ENCODE data around the gene PSME1. TPM values are rescaled to one million over a fixed set of nuclear protein-coding genes. Genes with fewer than 3 reads are reported as not detected.
A peak's percentile ranks its signal among the peaks of the same experiment; 100 is the strongest.

The PSME1 gene
- total and polyA plus RNA-seq, 10 of the 15 experiments (the other 5 are each of a cell fraction or from before 2014, with no cell fraction given) = 250 to 1,378 (median 412) TPM

GRCh38 chr14:24187539-24187915 is 51.5 kb downstream of the PSME1 start:
- DNase-seq (ENCODE audit: low read depth, low spot score) (no peak), FAIRE-seq (no peak), ATAC-seq (no peak)
- Histone ChIP-seq H3K4me3 (peak overlapping the region; percentile 79), H3K4me2 (ENCODE audit: control insufficient read depth, insufficient read depth) (peak overlapping the region; percentile 78), H3K79me2 (ENCODE audit: control insufficient read depth, insufficient read depth, low read length) (peaks cover 20% of the 10 kb centered on the region), H4K20me1 (ENCODE audit: control insufficient read depth, insufficient read depth) (no peaks in the 10 kb centered on the region), H3K36me3 (ENCODE audit: control insufficient read depth in 2 of 2, insufficient read depth in 2 of 2, low read length in 1 of 2) (peaks cover 15 to 24% of the 10 kb centered on the region in 2 experiments), H3K9me3 (replicated peaks; ENCODE audit: control insufficient read depth, insufficient read depth, low read length) (no peaks in the 10 kb centered on the region), H3K27me3 (replicated peaks in 1 of 2; ENCODE audit: control insufficient read depth in 2 of 2, insufficient read depth in 2 of 2, low read length in 1 of 2) (no peaks in the 10 kb centered on the region), H3K27ac (ENCODE audit: control insufficient read depth, insufficient read depth) (no peak overlapping the region), H2AFZ (ENCODE audit: control insufficient read depth, low read depth, low read length) (no peak overlapping the region), H3K4me1 (ENCODE audit: control insufficient read depth, insufficient read depth, low read length) (0 out of 2 replicates have a peak, but pooled peaks cover 4% of the 10 kb centered on the region), H3K9ac (ENCODE audit: control insufficient read depth, insufficient read depth, low read length) (peak overlapping the region; percentile 69)
- ChIA-PET SMC1A (ENCODE audit: uncharacterized antibody, unreplicated experiment) (interaction anchor here (1.6 kb wide), 1 partner anchor 84 kb away, joined by 3 read pairs; the partner anchor contains the start of gene RABGGTA), RAD21 (ENCODE audit: unreplicated experiment) (interaction anchor here (1.1 to 2.8 kb wide), 3 partner anchors 27 to 110 kb away, joined by 3 to 13 read pairs (median 9); partner anchors contain the start of gene IRF9), CTCF (interaction anchor here (0.8 to 2.0 kb wide), 4 partner anchors 26 to 121 kb away, joined by 3 to 9 read pairs (median 3); partner anchors contain the start of genes CHMP4A, CIDEB and IRF9), POLR2A (interaction anchor here (1.0 to 3.0 kb wide), 4 partner anchors 8 to 55 kb away, joined by 3 to 28 read pairs (median 13); partner anchors contain the start of genes CHMP4A, IRF9, TINF2 and TM9SF1)
- no TSS peak for BruUV-seq (replicated peaks)
- WGBS (ENCODE audit: insufficient coverage, insufficient replicate concordance, low lambda C conversion rate, missing lambda C conversion rate) = 55% methylated on average over 2 of the region's 2 CpGs
- TF ChIP-seq YY1 (IDR thresholded peaks at IDR 0.05; ENCODE audit: low read depth, low read length) (no peak), NR2C1 (IDR thresholded peaks at IDR 0.05) (no peak), SIX5 (IDR thresholded peaks at IDR 0.05; ENCODE audit: low read depth, low read length, severe bottlenecking) (no peak), ASH2L (IDR thresholded peaks at IDR 0.05; ENCODE audit: borderline replicate concordance, low read depth) (no peak), KDM1A (IDR thresholded peaks at IDR 0.05; ENCODE audit: borderline replicate concordance) (no peak)
- intact Hi-C loops (cut with micrococcal nuclease; ENCODE audit: unreplicated experiment) = no loop called here
- in situ Hi-C loops (cut with MboI) = no loop called here

Small RNA genes lying within 50 kb of the gene (microRNA-seq; reads per million reads assigned to microRNA genes)
- not detected for gene MIR7703

Small RNA genes lying within 50 kb of the gene (small RNA-seq; reads per million reads assigned to genes)
- 0.55 reads per million, percentile 11 among the genes with 10 or more reads in this experiment for gene IPO4
- gene IRF9 = 0.31 reads per million
- gene RNA5SP383 = 0.82 reads per million, percentile 25 among the genes with 10 or more reads in this experiment

Other genes starting within 250 kb of the PSME1 start
Only the 7 nearest of the 31 such genes appear.
- gene DCAF11, start 21.4 kb upstream of the PSME1 start, total RNA-seq (2014; rRNA removed) = 90.1 and 91.2 TPM in 2 replicates
- 57.5 and 59.0 TPM in 2 replicates for gene DCAF11, start 21.4 kb upstream of the PSME1 start, total RNA-seq (2014; rRNA removed; fragmentation: Illumina TruSeq; extraction: Trizol)
- gene DCAF11, start 21.4 kb upstream of the PSME1 start, total RNA-seq (2021) = 66.3 and 69.2 TPM in 2 replicates
- 51.4 and 76.7 TPM in 2 replicates for gene DCAF11, start 21.4 kb upstream of the PSME1 start, polyA plus RNA-seq (2011; rRNA removed)
- 50.9 and 72.0 TPM in 2 replicates for gene DCAF11, start 21.4 kb upstream of the PSME1 start, polyA plus RNA-seq (2014; fragmentation: Illumina TruSeq; extraction: Trizol)
- gene DCAF11, start 21.4 kb upstream of the PSME1 start, polyA plus RNA-seq (2014; fragmentation: Nextera tagmentation; extraction: Ambion mirVana) = 10 to 100 TPM; 13.4 to 16.4 TPM
- 73.2 and 76.8 TPM in 2 replicates for gene DCAF11, start 21.4 kb upstream of the PSME1 start, polyA plus RNA-seq (2014; rRNA removed)
- 10 to 100 TPM; 62.8 to 71.1 TPM for gene DCAF11, start 21.4 kb upstream of the PSME1 start, polyA plus RNA-seq (2016; fragmentation: Nextera tagmentation; extraction: Ambion mirVana)
- gene NRL, start 21.2 kb upstream of the PSME1 start, total RNA-seq (2014; rRNA removed) = 2.1 and 4.4 TPM in 2 replicates
- gene NRL, start 21.2 kb upstream of the PSME1 start, total RNA-seq (2014; rRNA removed; fragmentation: Illumina TruSeq; extraction: Trizol) = 1.0 and 1.3 TPM in 2 replicates
- 2.2 and 2.5 TPM in 2 replicates for gene NRL, start 21.2 kb upstream of the PSME1 start, total RNA-seq (2021)
- 2.1 and 2.2 TPM in 2 replicates for gene NRL, start 21.2 kb upstream of the PSME1 start, polyA plus RNA-seq (2011; rRNA removed)
- 0.63 and 0.76 TPM in 2 replicates for gene NRL, start 21.2 kb upstream of the PSME1 start, polyA plus RNA-seq (2014; fragmentation: Illumina TruSeq; extraction: Trizol)
- gene NRL, start 21.2 kb upstream of the PSME1 start, polyA plus RNA-seq (2014; fragmentation: Nextera tagmentation; extraction: Ambion mirVana) = under 1 TPM; 0.11 to 0.13 TPM
- gene NRL, start 21.2 kb upstream of the PSME1 start, polyA plus RNA-seq (2014; rRNA removed) = 2.5 and 2.9 TPM in 2 replicates
- 1 to 10 TPM; 2.2 to 2.7 TPM for gene NRL, start 21.2 kb upstream of the PSME1 start, polyA plus RNA-seq (2016; fragmentation: Nextera tagmentation; extraction: Ambion mirVana)
- gene FITM1, start 5.5 kb upstream of the PSME1 start, total RNA-seq (2014; rRNA removed) = 1.9 and 2.0 TPM in 2 replicates
- gene FITM1, start 5.5 kb upstream of the PSME1 start, total RNA-seq (2014; rRNA removed; fragmentation: Illumina TruSeq; extraction: Trizol) = 0.18 and 0.27 TPM in 2 replicates
- gene FITM1, start 5.5 kb upstream of the PSME1 start, total RNA-seq (2021) = 0.64 TPM in 2 replicates
- 0.09 and 0.49 TPM in 2 replicates for gene FITM1, start 5.5 kb upstream of the PSME1 start, polyA plus RNA-seq (2011; rRNA removed)
- 0.28 TPM in 1 of 2 replicates, not detected in the other for gene FITM1, start 5.5 kb upstream of the PSME1 start, polyA plus RNA-seq (2014; fragmentation: Illumina TruSeq; extraction: Trizol)
- under 1 TPM in 1 of 2 experiments, not detected in 1; 0.11 TPM for gene FITM1, start 5.5 kb upstream of the PSME1 start, polyA plus RNA-seq (2014; fragmentation: Nextera tagmentation; extraction: Ambion mirVana)
- 0.76 and 1.3 TPM in 2 replicates for gene FITM1, start 5.5 kb upstream of the PSME1 start, polyA plus RNA-seq (2014; rRNA removed)
- under 1 TPM in 1 of 2 experiments, not detected in 1; 0.42 TPM for gene FITM1, start 5.5 kb upstream of the PSME1 start, polyA plus RNA-seq (2016; fragmentation: Nextera tagmentation; extraction: Ambion mirVana)
- gene EMC9, start 5.4 kb downstream of the PSME1 start, total RNA-seq (2014; rRNA removed) = 39.5 and 42.6 TPM in 2 replicates
- gene EMC9, start 5.4 kb downstream of the PSME1 start, total RNA-seq (2014; rRNA removed; fragmentation: Illumina TruSeq; extraction: Trizol) = 15.8 and 20.2 TPM in 2 replicates
- 40.9 and 45.7 TPM in 2 replicates for gene EMC9, start 5.4 kb downstream of the PSME1 start, total RNA-seq (2021)
- gene EMC9, start 5.4 kb downstream of the PSME1 start, polyA plus RNA-seq (2011; rRNA removed) = 11.6 and 18.1 TPM in 2 replicates
- 10.6 and 15.3 TPM in 2 replicates for gene EMC9, start 5.4 kb downstream of the PSME1 start, polyA plus RNA-seq (2014; fragmentation: Illumina TruSeq; extraction: Trizol)
- 10 to 100 TPM; 15.5 to 17.8 TPM for gene EMC9, start 5.4 kb downstream of the PSME1 start, polyA plus RNA-seq (2014; fragmentation: Nextera tagmentation; extraction: Ambion mirVana)
- gene EMC9, start 5.4 kb downstream of the PSME1 start, polyA plus RNA-seq (2014; rRNA removed) = 44.7 and 46.2 TPM in 2 replicates
- gene EMC9, start 5.4 kb downstream of the PSME1 start, polyA plus RNA-seq (2016; fragmentation: Nextera tagmentation; extraction: Ambion mirVana) = 10 to 100 TPM; 51.0 to 60.5 TPM
- gene PSME2, start 10.4 kb downstream of the PSME1 start, total RNA-seq (2014; rRNA removed) = 861 and 965 TPM in 2 replicates
- 713 and 731 TPM in 2 replicates for gene PSME2, start 10.4 kb downstream of the PSME1 start, total RNA-seq (2014; rRNA removed; fragmentation: Illumina TruSeq; extraction: Trizol)
- 554 and 559 TPM in 2 replicates for gene PSME2, start 10.4 kb downstream of the PSME1 start, total RNA-seq (2021)
- 409 and 510 TPM in 2 replicates for gene PSME2, start 10.4 kb downstream of the PSME1 start, polyA plus RNA-seq (2011; rRNA removed)
- 828 and 873 TPM in 2 replicates for gene PSME2, start 10.4 kb downstream of the PSME1 start, polyA plus RNA-seq (2014; fragmentation: Illumina TruSeq; extraction: Trizol)
- gene PSME2, start 10.4 kb downstream of the PSME1 start, polyA plus RNA-seq (2014; fragmentation: Nextera tagmentation; extraction: Ambion mirVana) = 1,000 to 10,000 TPM; 3,045 to 3,542 TPM
- gene PSME2, start 10.4 kb downstream of the PSME1 start, polyA plus RNA-seq (2014; rRNA removed) = 862 and 900 TPM in 2 replicates
- 1,000 to 10,000 TPM; 1,453 to 1,543 TPM for gene PSME2, start 10.4 kb downstream of the PSME1 start, polyA plus RNA-seq (2016; fragmentation: Nextera tagmentation; extraction: Ambion mirVana)
- gene RNF31, start 11.3 kb downstream of the PSME1 start, total RNA-seq (2014; rRNA removed) = 69.5 and 73.5 TPM in 2 replicates
- gene RNF31, start 11.3 kb downstream of the PSME1 start, total RNA-seq (2014; rRNA removed; fragmentation: Illumina TruSeq; extraction: Trizol) = 27.2 and 29.6 TPM in 2 replicates
- gene RNF31, start 11.3 kb downstream of the PSME1 start, total RNA-seq (2021) = 87.0 and 92.7 TPM in 2 replicates
- 12.3 and 20.8 TPM in 2 replicates for gene RNF31, start 11.3 kb downstream of the PSME1 start, polyA plus RNA-seq (2011; rRNA removed)
- 29.8 and 47.1 TPM in 2 replicates for gene RNF31, start 11.3 kb downstream of the PSME1 start, polyA plus RNA-seq (2014; fragmentation: Illumina TruSeq; extraction: Trizol)
- 10 to 100 TPM in 1 of 2 experiments, 1 to 10 TPM in 1; 8.5 to 19.0 TPM for gene RNF31, start 11.3 kb downstream of the PSME1 start, polyA plus RNA-seq (2014; fragmentation: Nextera tagmentation; extraction: Ambion mirVana)
- gene RNF31, start 11.3 kb downstream of the PSME1 start, polyA plus RNA-seq (2014; rRNA removed) = 61.8 and 66.7 TPM in 2 replicates
- 10 to 100 TPM; 56.9 to 72.7 TPM for gene RNF31, start 11.3 kb downstream of the PSME1 start, polyA plus RNA-seq (2016; fragmentation: Nextera tagmentation; extraction: Ambion mirVana)
- 141 and 151 TPM in 2 replicates for gene IRF9, start 25.1 kb downstream of the PSME1 start, total RNA-seq (2014; rRNA removed)
- 121 and 124 TPM in 2 replicates for gene IRF9, start 25.1 kb downstream of the PSME1 start, total RNA-seq (2014; rRNA removed; fragmentation: Illumina TruSeq; extraction: Trizol)
- gene IRF9, start 25.1 kb downstream of the PSME1 start, total RNA-seq (2021) = 146 and 161 TPM in 2 replicates
- gene IRF9, start 25.1 kb downstream of the PSME1 start, polyA plus RNA-seq (2011; rRNA removed) = 210 and 234 TPM in 2 replicates
- 140 and 192 TPM in 2 replicates for gene IRF9, start 25.1 kb downstream of the PSME1 start, polyA plus RNA-seq (2014; fragmentation: Illumina TruSeq; extraction: Trizol)
- 10 to 100 TPM; 47.6 to 58.7 TPM for gene IRF9, start 25.1 kb downstream of the PSME1 start, polyA plus RNA-seq (2014; fragmentation: Nextera tagmentation; extraction: Ambion mirVana)
- 184 and 187 TPM in 2 replicates for gene IRF9, start 25.1 kb downstream of the PSME1 start, polyA plus RNA-seq (2014; rRNA removed)
- gene IRF9, start 25.1 kb downstream of the PSME1 start, polyA plus RNA-seq (2016; fragmentation: Nextera tagmentation; extraction: Ambion mirVana) = 100 to 1,000 TPM; 172 to 180 TPM